Measurements from ENCODE around the gene SEMA6B.
A peak's percentile ranks its signal among the peaks of the same experiment; 100 is the strongest.

The SEMA6B gene

GRCh38 chr19:4582980-4583842, 23.7 kb upstream of the SEMA6B start:
- Mint-ChIP-seq H3K27me3 (peaks cover 74% of the 10 kb centered on the region), H3K4me1 (ENCODE audit: low read depth) (peaks cover 5% of the 10 kb centered on the region), H3K9me3 (no peaks in the 10 kb centered on the region), H3K4me3 (no peak overlapping the region), H3K27ac (no peak overlapping the region), H3K36me3 (ENCODE audit: low read depth) (no peaks in the 10 kb centered on the region)
- no peak for DNase-seq

GRCh38 chr19:4581666-4582553, 22.4 kb upstream of the SEMA6B start:
- Mint-ChIP-seq H3K27ac (no peak overlapping the region), H3K9me3 (no peaks in the 10 kb centered on the region), H3K4me3 (no peak overlapping the region), H3K4me1 (ENCODE audit: low read depth) (peaks cover 5% of the 10 kb centered on the region), H3K27me3 (peaks cover 73% of the 10 kb centered on the region), H3K36me3 (ENCODE audit: low read depth) (no peaks in the 10 kb centered on the region)
- no peak for DNase-seq

- no peak for DNase-seq
- Mint-ChIP-seq H3K36me3 (ENCODE audit: low read depth) (no peaks in the 10 kb centered on the region), H3K27ac (no peak overlapping the region), H3K4me3 (peak overlapping the region; percentile 38), H3K9me3 (no peaks in the 10 kb centered on the region), H3K27me3 (peaks cover 76% of the 10 kb centered on the region), H3K4me1 (ENCODE audit: low read depth) (peaks cover 5% of the 10 kb centered on the region)
Measured at GRCh38 chr19:4580961-4581665, 21.6 kb upstream of the SEMA6B start.

GRCh38 chr19:4580021-4580901, 20.8 kb upstream of the SEMA6B start:
- no peaks in the 10 kb centered on the region for H3K9me3 Mint-ChIP-seq
- peaks cover 12% of the 10 kb centered on the region for H3K4me1 Mint-ChIP-seq (ENCODE audit: low read depth)
- no peak for DNase-seq
- H3K4me3 Mint-ChIP-seq, result no peak overlapping the region
- H3K27ac Mint-ChIP-seq, result no peak overlapping the region
- H3K36me3 Mint-ChIP-seq (ENCODE audit: low read depth), result no peaks in the 10 kb centered on the region
- peaks cover 76% of the 10 kb centered on the region for H3K27me3 Mint-ChIP-seq

- peaks cover 78% of the 10 kb centered on the region for H3K27me3 Mint-ChIP-seq
- H3K9me3 Mint-ChIP-seq, result no peaks in the 10 kb centered on the region
- H3K4me1 Mint-ChIP-seq (ENCODE audit: low read depth), result peaks cover 13% of the 10 kb centered on the region
- DNase-seq, result no peak
- no peak overlapping the region for H3K4me3 Mint-ChIP-seq
- H3K36me3 Mint-ChIP-seq (ENCODE audit: low read depth), result no peaks in the 10 kb centered on the region
- H3K27ac Mint-ChIP-seq, result no peak overlapping the region
Measured at GRCh38 chr19:4579389-4579788, 19.9 kb upstream of the SEMA6B start.

- no peak overlapping the region for H3K27ac Mint-ChIP-seq
- H3K9me3 Mint-ChIP-seq, result no peaks in the 10 kb centered on the region
- no peak overlapping the region for H3K4me3 Mint-ChIP-seq
- DNase-seq, result no peak
- H3K4me1 Mint-ChIP-seq (ENCODE audit: low read depth), result peaks cover 13% of the 10 kb centered on the region
- H3K36me3 Mint-ChIP-seq (ENCODE audit: low read depth), result no peaks in the 10 kb centered on the region
- peaks cover 83% of the 10 kb centered on the region for H3K27me3 Mint-ChIP-seq
Measured at GRCh38 chr19:4578552-4579248, 19.2 kb upstream of the SEMA6B start.

GRCh38 chr19:4577020-4577782, 17.7 kb upstream of the SEMA6B start:
- H3K4me3 Mint-ChIP-seq, result no peak overlapping the region
- H3K27ac Mint-ChIP-seq, result no peak overlapping the region
- no peaks in the 10 kb centered on the region for H3K9me3 Mint-ChIP-seq
- peaks cover 70% of the 10 kb centered on the region for H3K27me3 Mint-ChIP-seq
- no peaks in the 10 kb centered on the region for H3K36me3 Mint-ChIP-seq (ENCODE audit: low read depth)
- peaks cover 9% of the 10 kb centered on the region for H3K4me1 Mint-ChIP-seq (ENCODE audit: low read depth)
- DNase-seq, result no peak

- peaks cover 9% of the 10 kb centered on the region for H3K4me1 Mint-ChIP-seq (ENCODE audit: low read depth)
- H3K36me3 Mint-ChIP-seq (ENCODE audit: low read depth), result no peaks in the 10 kb centered on the region
- H3K9me3 Mint-ChIP-seq, result no peaks in the 10 kb centered on the region
- H3K4me3 Mint-ChIP-seq, result no peak overlapping the region
- peak; percentile 81 for DNase-seq
- peaks cover 65% of the 10 kb centered on the region for H3K27me3 Mint-ChIP-seq
- no peak overlapping the region for H3K27ac Mint-ChIP-seq
Measured at GRCh38 chr19:4576016-4576933, 16.8 kb upstream of the SEMA6B start.

- Mint-ChIP-seq H3K9me3 (no peaks in the 10 kb centered on the region), H3K27me3 (peaks cover 62% of the 10 kb centered on the region), H3K4me1 (ENCODE audit: low read depth) (peaks cover 9% of the 10 kb centered on the region), H3K36me3 (ENCODE audit: low read depth) (no peaks in the 10 kb centered on the region), H3K27ac (peak overlapping the region; percentile 11), H3K4me3 (no peak overlapping the region)
- no peak for DNase-seq
Measured at GRCh38 chr19:4575267-4576015, 16.0 kb upstream of the SEMA6B start.

GRCh38 chr19:4573682-4574081, 14.2 kb upstream of the SEMA6B start:
- Mint-ChIP-seq H3K9me3 (no peaks in the 10 kb centered on the region), H3K27me3 (peaks cover 46% of the 10 kb centered on the region), H3K27ac (no peak overlapping the region), H3K4me3 (no peak overlapping the region), H3K36me3 (ENCODE audit: low read depth) (no peaks in the 10 kb centered on the region), H3K4me1 (ENCODE audit: low read depth) (peaks cover 9% of the 10 kb centered on the region)
- DNase-seq, result no peak

GRCh38 chr19:4571305-4571917, 11.9 kb upstream of the SEMA6B start:
- no peak overlapping the region for H3K27ac Mint-ChIP-seq
- H3K4me1 Mint-ChIP-seq (ENCODE audit: low read depth), result peaks cover 9% of the 10 kb centered on the region
- no peaks in the 10 kb centered on the region for H3K36me3 Mint-ChIP-seq (ENCODE audit: low read depth)
- no peaks in the 10 kb centered on the region for H3K9me3 Mint-ChIP-seq
- H3K27me3 Mint-ChIP-seq, result peaks cover 39% of the 10 kb centered on the region
- H3K4me3 Mint-ChIP-seq, result no peak overlapping the region
- DNase-seq, result no peak
